Endothelial cell of umbilical vein (primary cell): ENCODE data around the gene CNKSR3. TPM values are rescaled to one million over a fixed set of nuclear protein-coding genes. Genes with fewer than 3 reads are reported as not detected.

ENCODE experiments used
- BruUV-seq: library from RNA; stranded (reverse); fragments of 400-500 nt; replicated peaks from 2 replicates; lab custom pipeline; 2021; lab: Mats Ljungman, UMichigan
- CTCF ChIA-PET: fragments of 300-600, 350-600 bp; sonication (Branson Sonifier 250); formaldehyde crosslinking; loops from one replicate; lab custom pipeline; 2021; ENCODE audit warnings: antibody characterized with exemption, inconsistent platforms; lab: Charles Lee
- POLR2A ChIA-PET: fragments of 300-600, 350-600 bp; sonication (Branson Sonifier 250); formaldehyde crosslinking; loops from one replicate; lab custom pipeline; 2021; ENCODE audit warnings: antibody characterized with exemption, inconsistent platforms; lab: Charles Lee
- DNase-seq: peaks from one replicate; pipeline ENCODE4 v3.0.0-alpha.2; 2011; ENCODE audit warnings: low read depth, low spot score
- FAIRE-seq: peaks from 2 replicates; lab custom pipeline; 2011; peaks lifted over from hg19 to GRCh38; lab: Jason Lieb, UNC
- H2AFZ ChIP-seq: 2 replicates; pipeline ENCODE4 v1.6.0; 2012; ENCODE audit warnings: low read depth, low read length, control low read depth, inconsistent platforms
- H3K27ac ChIP-seq: 2 replicates; pipeline ENCODE4 v1.5.1; 2011; ENCODE audit warnings: low read depth, mild to moderate bottlenecking, control low read depth, low read length, moderate library complexity; ENCODE audit not compliant: insufficient read depth
- H3K27me3 ChIP-seq, 2 experiments: 2 replicates each; pipeline versions ENCODE4 v1.6.0 to v1.6.1; 2011; ENCODE audit warnings: low read length in 2 of 2, mixed read lengths in 1 of 2; ENCODE audit not compliant: control insufficient read depth in 2 of 2, insufficient read depth in 2 of 2
- H3K36me3 ChIP-seq, 2 experiments: 2 replicates in 1 of 2; 3 replicates in 1 of 2; pipeline ENCODE4 v1.5.1; 2011; ENCODE audit warnings: low read length in 2 of 2, mild to moderate bottlenecking in 1 of 2, moderate library complexity in 1 of 2; ENCODE audit not compliant: control insufficient read depth in 2 of 2, insufficient read depth in 2 of 2; ENCODE audit errors: extremely low read depth in 1 of 2
- H3K4me1 ChIP-seq: 3 replicates; pipeline ENCODE4 v1.5.1; 2011; ENCODE audit warnings: mild to moderate bottlenecking, low read length; ENCODE audit not compliant: control insufficient read depth, insufficient read depth; ENCODE audit errors: extremely low read depth
- H3K4me2 ChIP-seq: 2 replicates; pipeline ENCODE4 v1.6.1; 2011; ENCODE audit warnings: low read length, control low read depth, mixed read lengths; ENCODE audit not compliant: insufficient read depth
- H3K4me3 ChIP-seq, 3 experiments: fragments of 200-600 bp in 1 of 3; sonication (generic), shearing (Covaris generic) in 1 of 3; replicated peaks in 1 of 3; 2 replicates each; pipeline ENCODE4 v1.5.1; 2011 to 2016; ENCODE audit warnings: control low read depth in 3 of 3, low read length in 3 of 3, mild to moderate bottlenecking in 2 of 3, inconsistent platforms in 1 of 3, low read depth in 1 of 3, moderate library complexity in 1 of 3; ENCODE audit not compliant: insufficient read depth in 1 of 3
- H3K79me2 ChIP-seq: 2 replicates; pipeline ENCODE4 v1.6.0; 2012; ENCODE audit warnings: low read length, inconsistent platforms; ENCODE audit not compliant: control insufficient read depth, insufficient read depth
- H3K9ac ChIP-seq: replicated peaks from 2 replicates; pipeline ENCODE3; 2011; ENCODE audit warnings: low read length, control low read depth; ENCODE audit not compliant: insufficient read depth; ENCODE audit errors: extremely low read depth
- H3K9me1 ChIP-seq: replicated peaks from 3 replicates; pipeline ENCODE4 v1.6.0; 2011; ENCODE audit warnings: mild to moderate bottlenecking, low read length; ENCODE audit not compliant: control insufficient read depth, insufficient read depth; ENCODE audit errors: extremely low read depth
- H3K9me3 ChIP-seq: replicated peaks from 2 replicates; pipeline ENCODE4 v1.5.1; 2012; ENCODE audit warnings: low read length, inconsistent platforms; ENCODE audit not compliant: control insufficient read depth, insufficient read depth
- H4K20me1 ChIP-seq: replicated peaks from 2 replicates; pipeline ENCODE3; 2011; ENCODE audit warnings: mild to moderate bottlenecking, low read length; ENCODE audit not compliant: control insufficient read depth, insufficient read depth; ENCODE audit errors: extremely low read depth
- CTCF ChIP-seq, 2 donors: IDR thresholded peaks; 1 replicate in 1 of 2; 2 replicates in 1 of 2; pipeline ENCODE4 v1.5.1; 2011; ENCODE audit warnings: low read length in 2 of 2, mild to moderate bottlenecking in 2 of 2, moderate library complexity in 2 of 2, control low read depth in 1 of 2, inconsistent platforms in 1 of 2, low read depth in 1 of 2; ENCODE audit not compliant: insufficient read depth in 1 of 2; ENCODE audit errors: extremely low read depth in 1 of 2
- EZH2 ChIP-seq: IDR thresholded peaks from 2 replicates; pipeline ENCODE4 v1.6.1; 2012; ENCODE audit warnings: borderline replicate concordance, low read depth, mild to moderate bottlenecking, moderate library complexity, low read length, inconsistent platforms; ENCODE audit not compliant: severe bottlenecking
- FOS ChIP-seq: IDR thresholded peaks from 2 replicates; pipeline ENCODE4 v1.6.1; 2011; ENCODE audit warnings: mild to moderate bottlenecking, low read length, moderate library complexity, borderline replicate concordance; ENCODE audit not compliant: insufficient read depth
- GATA2 ChIP-seq: IDR thresholded peaks from 2 replicates; pipeline ENCODE4 v1.7.0; 2011; ENCODE audit warnings: low read depth, mild to moderate bottlenecking, moderate library complexity, mixed read lengths, low read length; ENCODE audit not compliant: insufficient read length, insufficient read depth
- JUN ChIP-seq: IDR thresholded peaks from 2 replicates; pipeline ENCODE4 v1.6.1; 2011; ENCODE audit warnings: borderline replicate concordance, low read depth; ENCODE audit not compliant: insufficient read length, insufficient read depth
- MAX ChIP-seq: IDR thresholded peaks from 2 replicates; pipeline ENCODE4 v1.6.1; 2011; ENCODE audit not compliant: insufficient read depth, insufficient read length
- MYC ChIP-seq: IDR thresholded peaks from one replicate; pipeline ENCODE4 v1.6.1; 2011; ENCODE audit warnings: mild to moderate bottlenecking, low read depth, low read length
- POLR2A ChIP-seq: IDR thresholded peaks from 2 replicates; pipeline ENCODE4 v1.6.1; 2012; ENCODE audit warnings: low read depth, mild to moderate bottlenecking, control low read depth, low read length
- POLR2AphosphoS5 ChIP-seq: IDR thresholded peaks from 2 replicates; pipeline ENCODE4 v1.6.1; 2012; ENCODE audit warnings: low read depth, mild to moderate bottlenecking, control low read depth, low read length, moderate library complexity; ENCODE audit not compliant: insufficient read depth
- dilution Hi-C: fragments of 300-500 bp; cut with MboI; formaldehyde crosslinking; loops from one replicate; pipeline ENCODE4 v1.15.0; 2019; ENCODE audit warnings: low sequenced_read_pairs; ENCODE audit not compliant: extremely low pct_ligation_motif_present
- intact Hi-C: fragments of 100-400 bp; cut with micrococcal nuclease; formaldehyde crosslinking; loops from one replicate; pipeline ENCODE4 v1.10.0; 2022
- polyA plus RNA-seq, 4 experiments: library from polyadenylated mRNA; depleted of rRNA in 3 of 4; stranded (reverse) in 3 of 4; unstranded in 1 of 4; fragments of >200 nt; gene quantifications; 2 replicates each; pipeline versions ENCODE4 v1.2.1 to v1.2.3, GENCODE V29; 2011 to 2012; ENCODE audit warnings: missing spikeins in 1 of 4
- total RNA-seq: library from RNA; stranded (reverse); gene quantifications from 2 replicates; pipeline ENCODE4 v1.2.3, GENCODE V29; 2021

The CNKSR3 gene
- total and polyA plus RNA-seq, 2 donors (not counting 3 experiments of a cell fraction or from before 2014, with no cell fraction given): 2.3 to 15.6 TPM

DNA sequence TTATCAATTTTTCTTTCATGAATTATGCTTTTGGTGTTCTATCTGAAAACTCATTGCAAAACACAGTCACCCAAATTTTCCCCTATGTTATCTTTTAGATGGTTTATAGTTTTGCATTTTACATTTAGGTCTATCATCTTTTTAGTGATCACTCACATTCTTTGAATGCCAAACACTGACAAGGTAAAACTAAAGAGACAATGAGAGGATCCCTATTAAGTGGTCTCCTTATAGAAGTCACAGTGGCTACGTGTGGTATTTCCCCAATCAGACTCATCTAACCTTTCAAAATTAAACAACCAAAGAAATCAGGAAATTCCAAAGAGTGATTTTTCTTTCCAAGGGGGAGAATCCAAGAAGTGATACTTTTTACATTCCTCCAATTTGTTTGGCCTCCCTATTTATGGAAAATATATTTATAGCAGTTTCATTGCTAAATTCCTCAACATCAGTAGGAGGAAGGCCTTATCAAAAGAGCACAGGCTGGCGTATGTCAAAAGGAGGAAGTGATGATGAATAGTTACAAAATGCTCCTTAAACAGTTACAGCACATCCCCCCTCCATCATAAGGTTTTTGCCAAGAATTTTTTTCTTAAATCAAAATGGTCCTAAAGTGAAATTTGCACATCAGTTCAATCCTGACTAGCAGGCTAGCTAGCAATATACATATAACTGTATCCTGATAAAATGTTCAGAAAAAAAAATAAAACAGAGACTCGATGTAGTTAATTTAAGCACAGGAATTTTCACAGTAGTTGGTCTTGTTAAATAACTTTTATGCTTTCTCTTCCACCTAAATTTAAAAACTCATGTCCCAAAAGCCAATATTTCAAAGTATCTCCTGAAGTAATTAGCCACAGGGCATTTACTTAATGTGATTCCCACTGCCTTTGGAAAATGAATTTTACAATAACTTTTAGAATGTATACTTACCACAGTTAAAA lies 77.7 kb downstream of the CNKSR3 start:
- Histone ChIP-seq H3K27me3 (no peaks in the 10 kb centered on the region), H3K4me2 (peak overlapping the region; percentile 27), H2AFZ (no peak overlapping the region), H3K9me3 (no peaks in the 10 kb centered on the region), H3K27ac (peak overlapping the region; percentile 39), H3K79me2 (no peaks in the 10 kb centered on the region), H3K36me3 (no peaks in the 10 kb centered on the region), H3K9me1 (no peaks in the 10 kb centered on the region), H3K4me3 (no peak overlapping the region), H4K20me1 (no peaks in the 10 kb centered on the region), H3K4me1 (peaks cover 21% of the 10 kb centered on the region), H3K9ac (peak overlapping the region; percentile 18)
- intact Hi-C loops (loop anchor here (1.0 to 2.0 kb wide), 9 partner anchors 15 to 228 kb away; partner anchors contain the start of gene CNKSR3), dilution Hi-C loops (no loop called here)
- FAIRE-seq (peak; percentile 89), DNase-seq (peak; percentile 94)
- no TSS peak for BruUV-seq
- POLR2A ChIA-PET: no interaction called here
- CTCF ChIA-PET: interaction anchor here (1.9 kb wide), 1 partner anchor 14 kb away, joined by 15 read pairs; no protein-coding TSS in a partner anchor
- TF ChIP-seq GATA2: peak; percentile 95
- peak; percentile 73 for TF ChIP-seq FOS
- no peak for TF ChIP-seq MAX
- TF ChIP-seq MYC: no peak
- peak; percentile 85 for TF ChIP-seq JUN
- TF ChIP-seq EZH2: no peak
- TF ChIP-seq POLR2A: peak; percentile 83
- peak; percentile 89 for TF ChIP-seq POLR2AphosphoS5
- TF ChIP-seq CTCF (IDR thresholded peaks at IDR 0.05; ENCODE audit: extremely low read depth in 1 of 2, insufficient read depth in 1 of 2, low read depth in 1 of 2, low read length in 2 of 2): no peak
